HEK293 (cell line): Measurements from ENCODE around the gene DAP.

Source experiments
- CTCF ChIA-PET: fragments of 350-600 bp; formaldehyde crosslinking; extraction: SDS; loops from one replicate; lab custom pipeline; 2021; ENCODE audit warnings: antibody characterized with exemption; lab: Yijun Ruan, JAX
- POLR2A ChIA-PET: fragments of 300-600 bp; formaldehyde crosslinking; extraction: SDS; loops from one replicate; lab custom pipeline; 2020; ENCODE audit warnings: antibody characterized with exemption, inconsistent platforms; lab: Yijun Ruan, JAX
- H3K27ac ChIP-seq: fragments of 200-500 bp; sonication (Bioruptor generic); 2 replicates; pipeline ENCODE4 v1.5.1; 2014; ENCODE audit warnings: low read depth, low read length, control low read depth, inconsistent platforms; ENCODE audit errors: extremely low read depth
- H3K36me3 ChIP-seq, 2 experiments: fragments of 200-500 bp in 1 of 2; sonication (Bioruptor generic) in 1 of 2; 1 replicate in 1 of 2; 2 replicates in 1 of 2; pipeline ENCODE4 v1.5.1; 2014 to 2017; ENCODE audit warnings: inconsistent platforms in 2 of 2, low read length in 2 of 2; ENCODE audit not compliant: control insufficient read depth in 2 of 2, insufficient read depth in 1 of 2
- H3K4me1 ChIP-seq: fragments of 200-500 bp; sonication (Bioruptor generic); 2 replicates; pipeline ENCODE4 v1.5.1; 2014; ENCODE audit warnings: mild to moderate bottlenecking, low read length, inconsistent platforms; ENCODE audit not compliant: control insufficient read depth, insufficient read depth
- H3K4me3 ChIP-seq: 2 replicates; pipeline ENCODE4 v1.5.1; 2011; ENCODE audit warnings: low read depth, mild to moderate bottlenecking, control low read depth, low read length, moderate library complexity
- H3K9me3 ChIP-seq: fragments of 200-500 bp; sonication (Bioruptor generic); 2 replicates; pipeline ENCODE4 v1.5.1; 2014; ENCODE audit warnings: low read depth, low read length, inconsistent platforms; ENCODE audit not compliant: control insufficient read depth, insufficient read depth
- BCL11A ChIP-seq: fragments of 450-650 bp; formaldehyde crosslinking; IDR thresholded peaks from 2 replicates; pipeline ENCODE4 v1.5.1; 2016; ENCODE audit warnings: low read depth, missing biosample characterization, missing genetic modification characterization
- HOXA7 ChIP-seq: sonication (generic); formaldehyde crosslinking; IDR thresholded peaks from 2 replicates; pipeline ENCODE4 v1.8.1; 2022; ENCODE audit warnings: missing genetic modification reagents, borderline replicate concordance
- PRDM10 ChIP-seq: fragments of 450-650 bp; formaldehyde crosslinking; IDR thresholded peaks from 2 replicates; pipeline ENCODE4 v1.5.1; 2016; ENCODE audit warnings: missing biosample characterization, missing genetic modification characterization
- PRDM4 ChIP-seq: fragments of 450-650 bp; formaldehyde crosslinking; IDR thresholded peaks from 2 replicates; pipeline ENCODE4 v1.5.1; 2017; ENCODE audit warnings: missing biosample characterization, missing genetic modification characterization
- SCRT1 ChIP-seq: fragments of 450-650 bp; formaldehyde crosslinking; IDR thresholded peaks from 2 replicates; pipeline ENCODE4 v1.5.1; 2016; ENCODE audit warnings: missing biosample characterization, missing genetic modification characterization, borderline replicate concordance
- SP2 ChIP-seq: fragments of 450-650 bp; formaldehyde crosslinking; IDR thresholded peaks from 2 replicates; pipeline ENCODE4 v1.5.1; 2016; ENCODE audit warnings: missing biosample characterization, missing genetic modification characterization
- ZBTB20 ChIP-seq: fragments of 450-650 bp; formaldehyde crosslinking; IDR thresholded peaks from 2 replicates; pipeline ENCODE4 v1.5.1; 2016; ENCODE audit warnings: missing biosample characterization, missing genetic modification characterization
- ZBTB21 ChIP-seq: fragments of 450-650 bp; formaldehyde crosslinking; IDR thresholded peaks from 2 replicates; pipeline ENCODE4 v1.5.1; 2017; ENCODE audit warnings: missing biosample characterization, missing genetic modification characterization
- ZBTB49 ChIP-seq: fragments of 450-650 bp; formaldehyde crosslinking; IDR thresholded peaks from 2 replicates; pipeline ENCODE4 v1.5.1; 2016; ENCODE audit warnings: missing biosample characterization, missing genetic modification characterization, low read depth
- ZBTB7A ChIP-seq: fragments of 450-650 bp; formaldehyde crosslinking; IDR thresholded peaks from 2 replicates; pipeline ENCODE4 v1.5.1; 2016; ENCODE audit warnings: low read depth, missing biosample characterization, missing genetic modification characterization
- ZBTB8A ChIP-seq: fragments of 450-650 bp; formaldehyde crosslinking; IDR thresholded peaks from 2 replicates; pipeline ENCODE4 v1.5.1; 2016; ENCODE audit warnings: missing biosample characterization, missing genetic modification characterization
- ZFHX2 ChIP-seq: fragments of 450-650 bp; formaldehyde crosslinking; conservative IDR thresholded peaks from 2 replicates; pipeline ENCODE4 v1.5.1; 2016; ENCODE audit warnings: missing biosample characterization, missing genetic modification characterization
- ZFP3 ChIP-seq: fragments of 450-650 bp; formaldehyde crosslinking; IDR thresholded peaks from 2 replicates; pipeline ENCODE4 v1.5.1; 2016; ENCODE audit warnings: low read depth, missing biosample characterization, missing genetic modification characterization
- ZFP41 ChIP-seq: fragments of 450-650 bp; formaldehyde crosslinking; IDR thresholded peaks from 2 replicates; pipeline ENCODE4 v1.5.1; 2016; ENCODE audit warnings: missing biosample characterization, missing genetic modification characterization, borderline replicate concordance
- ZNF133 ChIP-seq: fragments of 450-650 bp; formaldehyde crosslinking; IDR thresholded peaks from 2 replicates; pipeline ENCODE4 v1.5.1; 2016; ENCODE audit warnings: missing biosample characterization, missing genetic modification characterization
- ZNF174 ChIP-seq: fragments of 450-650 bp; formaldehyde crosslinking; IDR thresholded peaks from 2 replicates; pipeline ENCODE4 v1.5.0; 2017; ENCODE audit warnings: missing biosample characterization, mild to moderate bottlenecking, missing genetic modification characterization
- ZNF19 ChIP-seq: fragments of 450-650 bp; formaldehyde crosslinking; IDR thresholded peaks from 2 replicates; pipeline ENCODE4; 2016; ENCODE audit warnings: missing biosample characterization, missing genetic modification characterization, low read depth
- ZNF248 ChIP-seq: fragments of 450-650 bp; formaldehyde crosslinking; IDR thresholded peaks from 2 replicates; pipeline ENCODE4 v1.5.1; 2017; ENCODE audit warnings: missing biosample characterization, missing genetic modification characterization
- ZNF302 ChIP-seq: fragments of 450-650 bp; formaldehyde crosslinking; IDR thresholded peaks from 2 replicates; pipeline ENCODE4 v1.5.1; 2016; ENCODE audit warnings: missing biosample characterization, missing genetic modification characterization, low read depth
- ZNF426 ChIP-seq: fragments of 450-650 bp; formaldehyde crosslinking; IDR thresholded peaks from 2 replicates; pipeline ENCODE4 v1.5.1; 2017; ENCODE audit warnings: missing biosample characterization, missing genetic modification characterization, mild to moderate bottlenecking, inconsistent platforms, moderate library complexity
- ZNF473 ChIP-seq: fragments of 450-650 bp; formaldehyde crosslinking; IDR thresholded peaks from 2 replicates; pipeline ENCODE4 v1.5.1; 2017; ENCODE audit warnings: missing biosample characterization, missing genetic modification characterization
- ZNF521 ChIP-seq: fragments of 450-650 bp; formaldehyde crosslinking; IDR thresholded peaks from 2 replicates; pipeline ENCODE4 v1.5.1; 2017; ENCODE audit warnings: missing biosample characterization, mild to moderate bottlenecking, missing genetic modification characterization
- ZNF555 ChIP-seq: fragments of 450-650 bp; formaldehyde crosslinking; conservative IDR thresholded peaks from 2 replicates; pipeline ENCODE4 v1.5.1; 2017; ENCODE audit warnings: missing biosample characterization, mild to moderate bottlenecking, missing genetic modification characterization, inconsistent platforms
- ZNF664 ChIP-seq: fragments of 450-650 bp; formaldehyde crosslinking; IDR thresholded peaks from 2 replicates; pipeline ENCODE4 v1.5.1; 2016; ENCODE audit warnings: missing biosample characterization, missing genetic modification characterization
- ZNF843 ChIP-seq: fragments of 450-650 bp; formaldehyde crosslinking; IDR thresholded peaks from 2 replicates; pipeline ENCODE4 v1.5.1; 2016; ENCODE audit warnings: missing biosample characterization, missing genetic modification characterization
- ZSCAN4 ChIP-seq: fragments of 450-650 bp; formaldehyde crosslinking; IDR thresholded peaks from 2 replicates; pipeline ENCODE4 v1.5.1; 2017; ENCODE audit warnings: missing biosample characterization, missing genetic modification characterization

DAP gene

GRCh38 chr5:10661401-10661800 is 99.6 kb downstream of the DAP start:
- H3K4me3 ChIP-seq = no peak overlapping the region
- H3K4me1 ChIP-seq = no peaks in the 10 kb centered on the region
- ChIA-PET POLR2A (no interaction called here), CTCF (no interaction called here)
- no peak for TF ChIP-seq ZNF174 (tag by site-specific recombination)
- TF ChIP-seq ZNF521 (tag by site-specific recombination) = no peak
- no peak for TF ChIP-seq SCRT1
- TF ChIP-seq BCL11A (tag by site-specific recombination) = no peak
- no peak for TF ChIP-seq ZNF19
- no peak for TF ChIP-seq ZNF843
- no peak for TF ChIP-seq ZNF133
- no peak for TF ChIP-seq ZNF664 (tag by site-specific recombination)
- no peak for TF ChIP-seq ZBTB7A (tag by site-specific recombination)
- TF ChIP-seq ZNF302 (tag by site-specific recombination) = no peak
- no peak for TF ChIP-seq ZBTB8A (tag by site-specific recombination)
- no peak for TF ChIP-seq ZBTB49
- no peaks in the 10 kb centered on the region for H3K9me3 ChIP-seq
- no peaks in the 10 kb centered on the region for H3K36me3 ChIP-seq
- no peak overlapping the region for H3K27ac ChIP-seq

GRCh38 chr5:10660720-10661387 is 100.2 kb downstream of the DAP start:
- ChIA-PET CTCF (no interaction called here), POLR2A (interaction anchor here (0.5 kb wide), 1 partner anchor 28 kb away, joined by 4 read pairs; no protein-coding TSS in a partner anchor)
- H3K27ac ChIP-seq = no peak overlapping the region
- H3K9me3 ChIP-seq = no peaks in the 10 kb centered on the region
- H3K36me3 ChIP-seq = no peaks in the 10 kb centered on the region
- no peaks in the 10 kb centered on the region for H3K4me1 ChIP-seq
- H3K4me3 ChIP-seq = no peak overlapping the region
- TF ChIP-seq PRDM4 (tag by site-specific recombination) (no peak), ZNF555 (tag by site-specific recombination) (no peak), ZFHX2 (tag by site-specific recombination) (no peak), HOXA7 (CRISPR knock-in tag) (no peak), PRDM10 (no peak), ZFP3 (tag by site-specific recombination) (no peak), ZSCAN4 (tag by site-specific recombination) (no peak), ZNF473 (tag by site-specific recombination) (no peak), ZFP41 (tag by site-specific recombination) (no peak), ZBTB21 (tag by site-specific recombination) (no peak), ZBTB20 (tag by site-specific recombination) (no peak), ZNF426 (tag by site-specific recombination) (no peak), SP2 (no peak), ZNF248 (tag by site-specific recombination) (no peak)
